Activated CD4-positive, alpha-beta T cell treated with anti-CD3 and anti-CD28 coated beads for 48 hours (primary cell): Measurements from ENCODE around the gene NOXA1.

Experiments
- DNase-seq: peaks from one replicate; pipeline ENCODE4 v3.0.0-alpha.2; 2020

Gene NOXA1

GRCh38 chr9:137470785-137471184, 47.6 kb downstream of the NOXA1 start:
- DNase-seq: no peak

GRCh38 chr9:137474271-137474670, 51.1 kb downstream of the NOXA1 start:
- DNase-seq: no peak

- DNase-seq: no peak
Measured at GRCh38 chr9:137475666-137476065, 52.5 kb downstream of the NOXA1 start.

- DNase-seq: no peak
Measured at GRCh38 chr9:137476856-137477255, 53.7 kb downstream of the NOXA1 start.

- DNase-seq: no peak
Measured at GRCh38 chr9:137477778-137478612, 54.8 kb downstream of the NOXA1 start.

GRCh38 chr9:137478613-137478961, 55.4 kb downstream of the NOXA1 start:
- DNase-seq: no peak

GRCh38 chr9:137478962-137479861, 56.0 kb downstream of the NOXA1 start:
- DNase-seq: no peak

GRCh38 chr9:137479892-137480685, 56.9 kb downstream of the NOXA1 start:
- no peak for DNase-seq

- DNase-seq: no peak
Measured at GRCh38 chr9:137480686-137481683, 57.8 kb downstream of the NOXA1 start.

GRCh38 chr9:137482094-137482781, 59.0 kb downstream of the NOXA1 start:
- DNase-seq: no peak
